Testis (tissue), 2 donors: ENCODE measurements around the gene SH2D4B.

Experiments used
- CTCF ChIP-seq, 3 experiments: fragments of 450-650 bp in 2 of 3; fragments of 200-600 bp in 1 of 3; sonication (generic) in 1 of 3; IDR thresholded peaks; one replicate each; pipeline ENCODE4 v1.5.1; 2016 to 2019; ENCODE audit warnings: antibody characterized with exemption in 3 of 3, mild to moderate bottlenecking in 2 of 3, moderate library complexity in 1 of 3
- POLR2A ChIP-seq: fragments of 450-650 bp; IDR thresholded peaks from one replicate; pipeline ENCODE4 v1.6.1; 2017; ENCODE audit warnings: antibody characterized with exemption, mild to moderate bottlenecking, moderate library complexity

- TF ChIP-seq POLR2A (no peak), CTCF (IDR thresholded peaks at IDR 0.05) (no peak)
These were observed 5.1 kb upstream of the SH2D4B start for GRCh38 chr10:80532571-80532970.
